ENCODE results near the gene COL6A2.
"Not testable (repeated sequence)": the region's sequence is repeated elsewhere in the genome, so short reads cannot be mapped to it uniquely, and the experiment has no call there.

COL6A2 gene

GRCh38 chr21:46097336-46098293, at the start of gene COL6A2:
COL6A2 (plus strand) TSS chr21:46098112.
- peak; percentile 65 for DNase-seq (ENCODE audit: low read depth)

- DNase-seq (ENCODE audit: low read depth), result peak; percentile 99
Observed at GRCh38 chr21:46048926-46049889, 48.7 kb upstream of the COL6A2 start.

GRCh38 chr21:46049890-46050667, 47.8 kb upstream of the COL6A2 start:
- no peak for DNase-seq (ENCODE audit: low read depth)

- no peak for DNase-seq (ENCODE audit: low read depth)
Observed at GRCh38 chr21:46050668-46051378, 47.1 kb upstream of the COL6A2 start.

GRCh38 chr21:46051379-46051770, 46.5 kb upstream of the COL6A2 start:
- no peak for DNase-seq (ENCODE audit: low read depth)

GRCh38 chr21:46051821-46052675, 45.9 kb upstream of the COL6A2 start:
- DNase-seq (ENCODE audit: low read depth), result no peak

GRCh38 chr21:46052703-46053651, 44.9 kb upstream of the COL6A2 start:
- peak; percentile 70 for DNase-seq (ENCODE audit: low read depth)

GRCh38 chr21:46054031-46054430, 43.9 kb upstream of the COL6A2 start:
- no peak for DNase-seq (ENCODE audit: low read depth)

- no peak for DNase-seq (ENCODE audit: low read depth)
Observed at GRCh38 chr21:46054451-46054881, 43.4 kb upstream of the COL6A2 start.

GRCh38 chr21:46055863-46056281, 42.0 kb upstream of the COL6A2 start:
- DNase-seq (ENCODE audit: low read depth), result no peak

- DNase-seq (ENCODE audit: low read depth), result peak; percentile 79
Observed at GRCh38 chr21:46056450-46056903, 41.4 kb upstream of the COL6A2 start.

GRCh38 chr21:46057111-46057709, 40.7 kb upstream of the COL6A2 start:
- DNase-seq (ENCODE audit: low read depth), result no peak

- DNase-seq (ENCODE audit: low read depth), result no peak
Observed at GRCh38 chr21:46057710-46058241, 40.1 kb upstream of the COL6A2 start.

GRCh38 chr21:46058431-46059145, 39.3 kb upstream of the COL6A2 start:
- no peak for DNase-seq (ENCODE audit: low read depth)

- DNase-seq (ENCODE audit: low read depth), result no peak
Observed at GRCh38 chr21:46059195-46059594, 38.7 kb upstream of the COL6A2 start.

- not testable (repeated sequence) for DNase-seq (ENCODE audit: low read depth)
Observed at GRCh38 chr21:46059711-46060455, 38.0 kb upstream of the COL6A2 start.

All from iris pigment epithelial cell (primary cell).